Smooth muscle cell (in vitro differentiated cells): ENCODE measurements around the gene RPS16. TPM values are rescaled to one million over a fixed set of nuclear protein-coding genes. Genes with fewer than 3 reads are reported as not detected.

Experiments used
- DNase-seq: peaks from one replicate; lab custom pipeline; 2025; ENCODE audit not compliant: unreplicated experiment; lab: John Stamatoyannopoulos, UW
- H2AFZ ChIP-seq: fragments of 200-600 bp; sonication (generic); 2 replicates; pipeline ENCODE4 v1.6.0; 2016; ENCODE audit warnings: antibody characterized with exemption, low read depth, mild to moderate bottlenecking
- H3F3A ChIP-seq: fragments of 200-600 bp; sonication (generic); 2 replicates; pipeline ENCODE4 v1.6.0; 2017; ENCODE audit warnings: antibody characterized with exemption, low read depth
- H3K27ac ChIP-seq: fragments of 200-600 bp; sonication (generic); 2 replicates; pipeline ENCODE4 v1.5.1; 2016; ENCODE audit warnings: low read depth, mild to moderate bottlenecking
- H3K27me3 ChIP-seq: fragments of 200-600 bp; sonication (generic); 2 replicates; pipeline ENCODE4 v1.6.1; 2016; ENCODE audit warnings: low read depth, mild to moderate bottlenecking
- H3K36me3 ChIP-seq: fragments of 200-600 bp; sonication (generic); 2 replicates; pipeline ENCODE4 v1.5.1; 2016; ENCODE audit warnings: low read depth
- H3K4me1 ChIP-seq: fragments of 200-600 bp; sonication (generic); 2 replicates; pipeline ENCODE4 v1.5.1; 2016; ENCODE audit warnings: low read depth
- H3K4me2 ChIP-seq: fragments of 200-600 bp; sonication (generic); 2 replicates; pipeline ENCODE4 v1.6.0; 2016; ENCODE audit warnings: mild to moderate bottlenecking
- H3K4me3 ChIP-seq: fragments of 200-600 bp; sonication (generic); 2 replicates; pipeline ENCODE4 v1.5.1; 2016; ENCODE audit warnings: mild to moderate bottlenecking
- H3K79me2 ChIP-seq: fragments of 200-600 bp; sonication (generic); 2 replicates; pipeline ENCODE4 v1.6.0; 2016; ENCODE audit warnings: low read depth, mild to moderate bottlenecking
- H3K9ac ChIP-seq: fragments of 200-600 bp; sonication (generic); 2 replicates; pipeline ENCODE4 v1.6.0; 2016; ENCODE audit warnings: low read depth
- H3K9me3 ChIP-seq: fragments of 200-600 bp; sonication (generic); replicated peaks from 2 replicates; pipeline ENCODE4 v1.5.1; 2016; ENCODE audit warnings: low read depth
- H4K20me1 ChIP-seq: fragments of 200-600 bp; sonication (generic); 2 replicates; pipeline ENCODE4 v1.6.0; 2016; ENCODE audit warnings: low read depth
- WGBS: methylation state at CpG from one replicate; pipeline ENCODE4 v1.1.7; 2016; ENCODE audit warnings: low lambda C conversion rate; 5-methylcytosine and 5-hydroxymethylcytosine counted together
- polyA plus RNA-seq: library from polyadenylated mRNA; unstranded; fragments of >200 nt; fragmentation: Nextera tagmentation; extraction: Ambion mirVana; gene quantifications from 2 replicates; pipeline ENCODE4 v1.2.1, GENCODE V29; 2016
- total RNA-seq: library from RNA; depleted of rRNA; stranded (reverse); fragments of >200 nt; gene quantifications from 2 replicates; pipeline ENCODE4 v1.2.3, GENCODE V29; 2014
- TF ChIP-seq, protein P1 (sequence below): fragments of 200-600 bp; sonication (generic); IDR thresholded peaks from 2 replicates; pipeline ENCODE4 v1.5.1; 2017; ENCODE audit warnings: borderline replicate concordance, mild to moderate bottlenecking, antibody characterized with exemption; ENCODE audit not compliant: insufficient read depth, poor library complexity, severe bottlenecking

RPS16 gene
- total and polyA plus RNA-seq, 2 experiments from 2014 or later = 97.1 to 539 TPM

GRCh38 chr19:39472746-39473442, 37.1 kb upstream of the RPS16 start:
- H3K9ac ChIP-seq = no peak overlapping the region
- no peak overlapping the region for H3K4me3 ChIP-seq
- H3K9me3 ChIP-seq = no peaks in the 10 kb centered on the region
- no peaks in the 10 kb centered on the region for H3K27me3 ChIP-seq
- H3K79me2 ChIP-seq = no peaks in the 10 kb centered on the region
- no peaks in the 10 kb centered on the region for H3K36me3 ChIP-seq
- H3K4me1 ChIP-seq = no peaks in the 10 kb centered on the region
- peaks cover 5% of the 10 kb centered on the region for H3F3A ChIP-seq
- TF ChIP-seq, protein P1, sequence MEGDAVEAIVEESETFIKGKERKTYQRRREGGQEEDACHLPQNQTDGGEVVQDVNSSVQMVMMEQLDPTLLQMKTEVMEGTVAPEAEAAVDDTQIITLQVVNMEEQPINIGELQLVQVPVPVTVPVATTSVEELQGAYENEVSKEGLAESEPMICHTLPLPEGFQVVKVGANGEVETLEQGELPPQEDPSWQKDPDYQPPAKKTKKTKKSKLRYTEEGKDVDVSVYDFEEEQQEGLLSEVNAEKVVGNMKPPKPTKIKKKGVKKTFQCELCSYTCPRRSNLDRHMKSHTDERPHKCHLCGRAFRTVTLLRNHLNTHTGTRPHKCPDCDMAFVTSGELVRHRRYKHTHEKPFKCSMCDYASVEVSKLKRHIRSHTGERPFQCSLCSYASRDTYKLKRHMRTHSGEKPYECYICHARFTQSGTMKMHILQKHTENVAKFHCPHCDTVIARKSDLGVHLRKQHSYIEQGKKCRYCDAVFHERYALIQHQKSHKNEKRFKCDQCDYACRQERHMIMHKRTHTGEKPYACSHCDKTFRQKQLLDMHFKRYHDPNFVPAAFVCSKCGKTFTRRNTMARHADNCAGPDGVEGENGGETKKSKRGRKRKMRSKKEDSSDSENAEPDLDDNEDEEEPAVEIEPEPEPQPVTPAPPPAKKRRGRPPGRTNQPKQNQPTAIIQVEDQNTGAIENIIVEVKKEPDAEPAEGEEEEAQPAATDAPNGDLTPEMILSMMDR = no peak
- H3K27ac ChIP-seq = no peak overlapping the region
- H2AFZ ChIP-seq = no peak overlapping the region
- H3K4me2 ChIP-seq = no peak overlapping the region
- no peak for DNase-seq
- H4K20me1 ChIP-seq = peaks cover 12% of the 10 kb centered on the region
- 96% methylated on average over 30 of the region's 32 CpGs for WGBS

- Histone ChIP-seq H4K20me1 (peaks cover 12% of the 10 kb centered on the region), H3K4me2 (no peak overlapping the region), H3K27me3 (no peaks in the 10 kb centered on the region), H3F3A (peaks cover 5% of the 10 kb centered on the region), H2AFZ (no peak overlapping the region), H3K36me3 (no peaks in the 10 kb centered on the region), H3K9ac (no peak overlapping the region), H3K4me3 (no peak overlapping the region), H3K27ac (no peak overlapping the region), H3K4me1 (no peaks in the 10 kb centered on the region), H3K9me3 (no peaks in the 10 kb centered on the region), H3K79me2 (no peaks in the 10 kb centered on the region)
- no peak for DNase-seq
- TF ChIP-seq, protein P1 = no peak
- 83% methylated on average over 8 of the region's 8 CpGs for WGBS
Observed at GRCh38 chr19:39471756-39472536, 36.2 kb upstream of the RPS16 start.

DNA sequence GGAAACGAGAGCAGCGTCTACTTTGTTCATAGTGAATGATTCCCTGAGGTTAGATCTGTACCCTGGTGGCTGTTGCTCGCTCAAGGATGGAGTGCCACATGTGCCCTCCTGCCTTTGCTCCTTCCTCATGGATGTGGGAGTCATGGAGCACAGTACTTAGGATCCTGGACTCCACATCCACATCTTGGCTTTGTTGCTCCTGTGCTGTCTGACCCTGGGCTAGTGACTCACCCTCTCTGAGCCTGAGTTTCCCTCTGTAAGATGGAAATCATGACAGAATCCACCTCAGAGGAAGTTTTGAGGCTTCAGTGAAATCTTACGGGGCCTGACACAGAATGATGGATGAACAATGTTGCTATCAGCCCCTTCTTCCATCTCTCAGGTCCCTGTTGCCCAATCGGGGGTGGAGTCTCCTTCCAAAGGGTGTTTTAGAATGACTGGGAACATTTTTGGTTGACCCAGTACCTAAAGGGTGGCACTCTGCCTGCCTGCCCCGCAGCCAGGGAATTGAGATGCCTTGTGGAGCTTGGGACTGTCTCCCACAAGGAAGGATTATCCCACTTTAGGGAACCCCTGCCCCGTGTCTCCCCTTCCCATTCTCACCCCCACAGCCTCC, 35.1 kb upstream of the RPS16 start:
- no peak for DNase-seq

More for the DNA sequence above, 35.1 kb upstream of the RPS16 start:
- H2AFZ ChIP-seq = no peak overlapping the region
- H3K4me2 ChIP-seq = no peak overlapping the region
- TF ChIP-seq, protein P1 = no peak
- no peak overlapping the region for H3K9ac ChIP-seq
- H3K27me3 ChIP-seq = no peaks in the 10 kb centered on the region
- no peaks in the 10 kb centered on the region for H3K36me3 ChIP-seq
- H4K20me1 ChIP-seq = peaks cover 21% of the 10 kb centered on the region
- H3K4me3 ChIP-seq = no peak overlapping the region
- peaks cover 5% of the 10 kb centered on the region for H3F3A ChIP-seq
- H3K4me1 ChIP-seq = no peaks in the 10 kb centered on the region
- H3K79me2 ChIP-seq = no peaks in the 10 kb centered on the region
- H3K27ac ChIP-seq = no peak overlapping the region
- no peaks in the 10 kb centered on the region for H3K9me3 ChIP-seq
- 79% methylated on average over 7 of the region's 7 CpGs for WGBS
